Thyroid gland (tissue), 4 donors: ENCODE measurements around the gene TYMS. TPM values are rescaled to one million over a fixed set of nuclear protein-coding genes. Genes with fewer than 3 reads are reported as not detected.

Experiments
- DNase-seq, 2 donors: peaks; one replicate each; pipeline ENCODE4 v3.0.0-alpha.2; 2019
- H3K27ac ChIP-seq, 3 donors: fragments of 200-600 bp; sonication (generic); 1 replicate in 2 of 3; 2 replicates in 1 of 3; pipeline ENCODE4 v1.5.1; 2016 to 2019; ENCODE audit warnings: mild to moderate bottlenecking in 1 of 3, moderate library complexity in 1 of 3
- H3K27me3 ChIP-seq: fragments of 200-600 bp; sonication (generic); one replicate; pipeline ENCODE4 v1.5.1; 2019
- H3K36me3 ChIP-seq, 2 donors: fragments of 200-600 bp; sonication (generic); one replicate each; pipeline ENCODE4 v1.5.1; 2016 to 2019
- H3K4me1 ChIP-seq, 2 donors: fragments of 200-600 bp; sonication (generic); one replicate each; pipeline ENCODE4 v1.5.1; 2017 to 2019
- H3K4me3 ChIP-seq, 3 donors: fragments of 200-600 bp; sonication (generic); replicated peaks in 1 of 3; 1 replicate in 2 of 3; 2 replicates in 1 of 3; pipeline ENCODE4 v1.5.1; 2016; ENCODE audit warnings: mild to moderate bottlenecking in 1 of 3
- H3K9me3 ChIP-seq: fragments of 200-600 bp; sonication (generic); one replicate; pipeline ENCODE4 v1.5.1; 2017
- CTCF ChIP-seq, 6 experiments: fragments of 200-600 bp in 3 of 6; fragments of 450-650 bp in 3 of 6; sonication (generic) in 3 of 6; IDR thresholded peaks; one replicate each; pipeline ENCODE4 v1.5.1; 2016 to 2019; ENCODE audit warnings: antibody characterized with exemption in 6 of 6, mild to moderate bottlenecking in 2 of 6, inconsistent platforms in 1 of 6, moderate library complexity in 1 of 6
- POLR2A ChIP-seq, 2 donors: fragments of 450-650 bp; IDR thresholded peaks; one replicate each; pipeline ENCODE4 v1.6.1; 2017; ENCODE audit warnings: antibody characterized with exemption in 2 of 2, mild to moderate bottlenecking in 2 of 2, moderate library complexity in 1 of 2
- WGBS, 2 donors: methylation state at CpG; one replicate each; pipeline ENCODE4 v1.1.5; 2017; 5-methylcytosine and 5-hydroxymethylcytosine counted together
- intact Hi-C: fragments of 100-400 bp; cut with DNase I; formaldehyde crosslinking; loops from one replicate; pipeline ENCODE4 v1.15.1; 2023
- total RNA-seq, 4 donors: library from RNA; depleted of rRNA; stranded (reverse); fragments of >200 nt; gene quantifications; one replicate each; pipeline ENCODE4 v1.2.3, GENCODE V29; 2016

The TYMS gene
- total RNA-seq, 4 donors from 2014 or later = 0.67 to 2.1 (median 1.8) TPM; not detected in 1

GRCh38 chr18:629269-630150 is 27.9 kb upstream of the TYMS start:
- H3K9me3 ChIP-seq = no peaks in the 10 kb centered on the region
- intact Hi-C loops = no loop called here
- H3K36me3 ChIP-seq = no peaks in the 10 kb centered on the region
- H3K27ac ChIP-seq = no peak overlapping the region
- no peak overlapping the region for H3K4me3 ChIP-seq
- no peaks in the 10 kb centered on the region for H3K4me1 ChIP-seq
- H3K27me3 ChIP-seq = no peaks in the 10 kb centered on the region
- 93 to 95% methylated on average over 6 of the region's 6 CpGs for WGBS, 2 donors
- TF ChIP-seq CTCF (IDR thresholded peaks at IDR 0.05) (no peak), POLR2A (IDR thresholded peaks at IDR 0.05) (no peak)
- no peak for DNase-seq

DNA sequence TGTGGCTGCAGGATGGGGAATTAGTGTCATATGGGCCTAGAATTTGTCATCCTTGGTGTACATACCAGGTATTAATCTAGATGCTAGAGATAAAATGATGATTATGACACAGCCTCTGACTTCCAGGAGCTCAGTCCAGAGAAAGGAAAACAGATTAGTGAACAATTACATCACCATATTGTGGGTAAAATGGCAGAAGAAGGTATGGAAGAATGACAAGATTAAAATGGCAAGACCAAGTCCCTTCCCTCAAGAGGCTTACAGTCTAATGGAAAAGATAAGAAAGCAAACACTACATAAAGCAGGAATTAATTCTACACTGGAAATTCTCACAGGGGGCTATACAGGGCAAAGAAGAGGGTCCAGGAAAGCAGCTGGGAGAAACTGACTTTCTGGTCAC is 25.9 kb upstream of the TYMS start:
- no peaks in the 10 kb centered on the region for H3K4me1 ChIP-seq

DNA sequence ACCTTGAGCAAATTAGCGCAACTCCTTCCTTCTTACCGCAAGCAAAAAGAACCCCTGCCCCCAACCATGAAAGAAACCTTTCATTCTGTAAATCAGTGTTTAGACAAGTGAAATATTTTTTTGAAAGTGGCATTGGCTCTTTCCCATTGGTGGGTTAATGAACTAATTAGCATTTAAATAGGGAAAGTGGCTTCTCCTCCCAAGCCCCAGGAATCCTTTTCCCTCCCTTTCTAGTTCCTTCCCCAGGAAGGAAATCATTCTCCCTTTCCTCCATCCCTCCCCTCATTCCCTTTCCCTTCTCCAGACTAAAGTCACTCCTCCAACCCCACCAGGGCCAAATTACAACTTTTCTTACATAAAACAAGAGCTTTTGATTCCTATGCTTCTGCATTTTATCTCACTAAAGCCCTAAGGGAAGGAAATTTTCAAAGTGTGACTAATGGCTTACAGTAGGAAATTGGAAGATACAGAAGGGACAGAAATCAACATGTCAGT is 22.9 kb upstream of the TYMS start:
- Histone ChIP-seq H3K9me3 (no peaks in the 10 kb centered on the region), H3K4me1 (no peaks in the 10 kb centered on the region), H3K27ac (no peak overlapping the region), H3K27me3 (no peaks in the 10 kb centered on the region), H3K4me3 (no peak overlapping the region), H3K36me3 (no peaks in the 10 kb centered on the region)
- TF ChIP-seq CTCF (IDR thresholded peaks at IDR 0.05) (no peak), POLR2A (IDR thresholded peaks at IDR 0.05) (no peak)
- WGBS, 2 donors = 80 to 83% methylated on average over 2 of the region's 2 CpGs
- DNase-seq = no peak
- intact Hi-C loops = no loop called here

More for the DNA sequence above, 25.9 kb upstream of the TYMS start:
- H3K27me3 ChIP-seq = no peaks in the 10 kb centered on the region
- intact Hi-C loops = no loop called here
- no peaks in the 10 kb centered on the region for H3K36me3 ChIP-seq
- DNase-seq = no peak
- H3K9me3 ChIP-seq = no peaks in the 10 kb centered on the region
- H3K27ac ChIP-seq = no peak overlapping the region
- H3K4me3 ChIP-seq = no peak overlapping the region
- TF ChIP-seq CTCF (IDR thresholded peaks at IDR 0.05) = no peak
- TF ChIP-seq POLR2A (IDR thresholded peaks at IDR 0.05) = no peak

GRCh38 chr18:635171-635570 is 22.3 kb upstream of the TYMS start:
- TF ChIP-seq CTCF (IDR thresholded peaks at IDR 0.05) = no peak
- TF ChIP-seq POLR2A (IDR thresholded peaks at IDR 0.05) = no peak
- Histone ChIP-seq H3K27ac (no peak overlapping the region), H3K9me3 (no peaks in the 10 kb centered on the region), H3K36me3 (no peaks in the 10 kb centered on the region), H3K27me3 (no peaks in the 10 kb centered on the region), H3K4me3 (no peak overlapping the region), H3K4me1 (no peaks in the 10 kb centered on the region)
- 67 to 71% methylated on average over 8 of the region's 8 CpGs for WGBS, 2 donors
- intact Hi-C loops = no loop called here
- no peak for DNase-seq

- no peaks in the 10 kb centered on the region for H3K36me3 ChIP-seq
- H3K9me3 ChIP-seq = no peaks in the 10 kb centered on the region
- no peak for DNase-seq
- H3K4me3 ChIP-seq = no peak overlapping the region
- no peaks in the 10 kb centered on the region for H3K4me1 ChIP-seq
- intact Hi-C loops = no loop called here
- no peak overlapping the region for H3K27ac ChIP-seq
- no peak for TF ChIP-seq CTCF (IDR thresholded peaks at IDR 0.05)
- TF ChIP-seq POLR2A (IDR thresholded peaks at IDR 0.05) = no peak
- WGBS, 2 donors = 92 to 95% methylated on average over 6 of the region's 6 CpGs
- H3K27me3 ChIP-seq = no peaks in the 10 kb centered on the region
Measured at GRCh38 chr18:641224-641623, 16.2 kb upstream of the TYMS start.
